ENCODE results near the gene LEP. TPM values are rescaled to one million over a fixed set of nuclear protein-coding genes. Genes with fewer than 3 reads are reported as not detected.
A peak's percentile ranks its signal among the peaks of the same experiment; 100 is the strongest.

LEP gene
- polyA plus RNA-seq, 1 experiment, result 0.05 TPM

DNA sequence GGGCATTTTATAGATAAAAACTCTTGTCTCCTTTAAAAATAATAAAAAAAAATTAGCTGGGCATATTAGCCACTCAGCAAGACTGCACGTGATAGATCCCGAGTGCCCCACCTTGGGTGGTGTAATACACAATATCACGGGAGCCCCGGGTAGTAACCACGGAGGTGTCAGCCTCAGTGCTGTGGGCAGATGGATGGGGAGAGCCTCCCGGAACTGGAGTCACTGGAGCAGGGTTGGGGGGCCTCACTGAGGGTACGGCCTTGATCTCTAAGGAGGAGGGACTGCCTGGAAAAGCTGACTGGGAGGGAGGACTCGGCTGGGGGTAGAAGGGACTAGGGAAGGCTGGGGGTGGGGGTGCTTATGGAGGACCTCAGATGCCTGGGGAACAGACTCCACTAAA, 12.6 kb downstream of the LEP start:
- DNase-seq (ENCODE audit: low read depth), result no peak
- ChIA-PET CTCF (no interaction called here), POLR2A (no interaction called here)
- no peak overlapping the region for H3K4me3 ChIP-seq (ENCODE audit: low read depth, low read length)
- peaks cover 9% of the 10 kb centered on the region for H3K27me3 ChIP-seq (ENCODE audit: control insufficient read depth, insufficient read depth, low read length)
- H3K36me3 ChIP-seq (ENCODE audit: control insufficient read depth, insufficient read depth, low read length), result no peaks in the 10 kb centered on the region
- TF ChIP-seq, protein P1, sequence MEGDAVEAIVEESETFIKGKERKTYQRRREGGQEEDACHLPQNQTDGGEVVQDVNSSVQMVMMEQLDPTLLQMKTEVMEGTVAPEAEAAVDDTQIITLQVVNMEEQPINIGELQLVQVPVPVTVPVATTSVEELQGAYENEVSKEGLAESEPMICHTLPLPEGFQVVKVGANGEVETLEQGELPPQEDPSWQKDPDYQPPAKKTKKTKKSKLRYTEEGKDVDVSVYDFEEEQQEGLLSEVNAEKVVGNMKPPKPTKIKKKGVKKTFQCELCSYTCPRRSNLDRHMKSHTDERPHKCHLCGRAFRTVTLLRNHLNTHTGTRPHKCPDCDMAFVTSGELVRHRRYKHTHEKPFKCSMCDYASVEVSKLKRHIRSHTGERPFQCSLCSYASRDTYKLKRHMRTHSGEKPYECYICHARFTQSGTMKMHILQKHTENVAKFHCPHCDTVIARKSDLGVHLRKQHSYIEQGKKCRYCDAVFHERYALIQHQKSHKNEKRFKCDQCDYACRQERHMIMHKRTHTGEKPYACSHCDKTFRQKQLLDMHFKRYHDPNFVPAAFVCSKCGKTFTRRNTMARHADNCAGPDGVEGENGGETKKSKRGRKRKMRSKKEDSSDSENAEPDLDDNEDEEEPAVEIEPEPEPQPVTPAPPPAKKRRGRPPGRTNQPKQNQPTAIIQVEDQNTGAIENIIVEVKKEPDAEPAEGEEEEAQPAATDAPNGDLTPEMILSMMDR (IDR thresholded peaks at IDR 0.05; ENCODE audit: insufficient read depth, low read depth, low read length), result no peak

DNA sequence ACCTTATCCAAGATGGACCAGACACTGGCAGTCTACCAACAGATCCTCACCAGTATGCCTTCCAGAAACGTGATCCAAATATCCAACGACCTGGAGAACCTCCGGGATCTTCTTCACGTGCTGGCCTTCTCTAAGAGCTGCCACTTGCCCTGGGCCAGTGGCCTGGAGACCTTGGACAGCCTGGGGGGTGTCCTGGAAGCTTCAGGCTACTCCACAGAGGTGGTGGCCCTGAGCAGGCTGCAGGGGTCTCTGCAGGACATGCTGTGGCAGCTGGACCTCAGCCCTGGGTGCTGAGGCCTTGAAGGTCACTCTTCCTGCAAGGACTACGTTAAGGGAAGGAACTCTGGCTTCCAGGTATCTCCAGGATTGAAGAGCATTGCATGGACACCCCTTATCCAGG, 13.4 kb downstream of the LEP start:
- Histone ChIP-seq H3K36me3 (ENCODE audit: control insufficient read depth, insufficient read depth, low read length) (no peaks in the 10 kb centered on the region), H3K27me3 (ENCODE audit: control insufficient read depth, insufficient read depth, low read length) (peaks cover 6% of the 10 kb centered on the region), H3K4me3 (ENCODE audit: low read depth, low read length) (no peak overlapping the region)
- ChIA-PET CTCF (interaction anchor here (1.7 kb wide), 1 partner anchor 9 kb away, joined by 5 read pairs; no protein-coding TSS in a partner anchor), POLR2A (no interaction called here)
- DNase-seq (ENCODE audit: low read depth), result no peak
- TF ChIP-seq, protein P1 (IDR thresholded peaks at IDR 0.05; ENCODE audit: insufficient read depth, low read depth, low read length), result no peak

DNA sequence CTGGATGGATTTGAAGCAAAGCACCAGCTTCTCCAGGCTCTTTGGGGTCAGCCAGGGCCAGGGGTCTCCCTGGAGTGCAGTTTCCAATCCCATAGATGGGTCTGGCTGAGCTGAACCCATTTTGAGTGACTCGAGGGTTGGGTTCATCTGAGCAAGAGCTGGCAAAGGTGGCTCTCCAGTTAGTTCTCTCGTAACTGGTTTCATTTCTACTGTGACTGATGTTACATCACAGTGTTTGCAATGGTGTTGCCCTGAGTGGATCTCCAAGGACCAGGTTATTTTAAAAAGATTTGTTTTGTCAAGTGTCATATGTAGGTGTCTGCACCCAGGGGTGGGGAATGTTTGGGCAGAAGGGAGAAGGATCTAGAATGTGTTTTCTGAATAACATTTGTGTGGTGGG, 14.2 kb downstream of the LEP start:
- peaks cover 4% of the 10 kb centered on the region for H3K27me3 ChIP-seq (ENCODE audit: control insufficient read depth, insufficient read depth, low read length)
- ChIA-PET POLR2A (no interaction called here), CTCF (interaction anchor here (1.4 to 1.7 kb wide), 2 partner anchors 8 to 9 kb away, joined by 5 read pairs; no protein-coding TSS in a partner anchor)
- DNase-seq (ENCODE audit: low read depth), result no peak
- no peaks in the 10 kb centered on the region for H3K36me3 ChIP-seq (ENCODE audit: control insufficient read depth, insufficient read depth, low read length)
- TF ChIP-seq, protein P1 (IDR thresholded peaks at IDR 0.05; ENCODE audit: insufficient read depth, low read depth, low read length), result no peak
- no peak overlapping the region for H3K4me3 ChIP-seq (ENCODE audit: low read depth, low read length)

DNA sequence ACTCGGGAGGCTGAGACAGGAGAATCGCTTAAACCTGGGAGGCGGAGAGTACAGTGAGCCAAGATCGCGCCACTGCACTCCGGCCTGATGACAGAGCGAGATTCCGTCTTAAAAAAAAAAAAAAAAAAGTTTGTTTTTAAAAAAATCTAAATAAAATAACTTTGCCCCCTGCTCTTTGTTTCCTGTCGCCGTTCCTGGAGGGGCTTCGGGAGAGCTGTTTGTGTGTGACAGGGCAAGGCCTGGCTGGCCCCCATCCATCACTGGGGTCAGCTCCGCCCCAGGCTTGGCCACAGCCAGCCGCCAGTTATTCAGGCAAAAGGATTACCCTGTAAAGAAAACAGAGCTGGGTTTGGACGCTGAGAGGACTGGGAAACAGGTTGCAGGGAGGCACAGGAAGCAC, 16.4 kb downstream of the LEP start:
- ChIA-PET POLR2A (no interaction called here), CTCF (interaction anchor here (1.3 kb wide), 1 partner anchor 40 kb away, joined by 3 read pairs; no protein-coding TSS in a partner anchor)
- Histone ChIP-seq H3K36me3 (ENCODE audit: control insufficient read depth, insufficient read depth, low read length) (no peaks in the 10 kb centered on the region), H3K27me3 (ENCODE audit: control insufficient read depth, insufficient read depth, low read length) (peaks cover 1% of the 10 kb centered on the region), H3K4me3 (ENCODE audit: low read depth, low read length) (no peak overlapping the region)
- DNase-seq (ENCODE audit: low read depth), result no peak
- TF ChIP-seq, protein P1 (IDR thresholded peaks at IDR 0.05; ENCODE audit: insufficient read depth, low read depth, low read length), result no peak

DNA sequence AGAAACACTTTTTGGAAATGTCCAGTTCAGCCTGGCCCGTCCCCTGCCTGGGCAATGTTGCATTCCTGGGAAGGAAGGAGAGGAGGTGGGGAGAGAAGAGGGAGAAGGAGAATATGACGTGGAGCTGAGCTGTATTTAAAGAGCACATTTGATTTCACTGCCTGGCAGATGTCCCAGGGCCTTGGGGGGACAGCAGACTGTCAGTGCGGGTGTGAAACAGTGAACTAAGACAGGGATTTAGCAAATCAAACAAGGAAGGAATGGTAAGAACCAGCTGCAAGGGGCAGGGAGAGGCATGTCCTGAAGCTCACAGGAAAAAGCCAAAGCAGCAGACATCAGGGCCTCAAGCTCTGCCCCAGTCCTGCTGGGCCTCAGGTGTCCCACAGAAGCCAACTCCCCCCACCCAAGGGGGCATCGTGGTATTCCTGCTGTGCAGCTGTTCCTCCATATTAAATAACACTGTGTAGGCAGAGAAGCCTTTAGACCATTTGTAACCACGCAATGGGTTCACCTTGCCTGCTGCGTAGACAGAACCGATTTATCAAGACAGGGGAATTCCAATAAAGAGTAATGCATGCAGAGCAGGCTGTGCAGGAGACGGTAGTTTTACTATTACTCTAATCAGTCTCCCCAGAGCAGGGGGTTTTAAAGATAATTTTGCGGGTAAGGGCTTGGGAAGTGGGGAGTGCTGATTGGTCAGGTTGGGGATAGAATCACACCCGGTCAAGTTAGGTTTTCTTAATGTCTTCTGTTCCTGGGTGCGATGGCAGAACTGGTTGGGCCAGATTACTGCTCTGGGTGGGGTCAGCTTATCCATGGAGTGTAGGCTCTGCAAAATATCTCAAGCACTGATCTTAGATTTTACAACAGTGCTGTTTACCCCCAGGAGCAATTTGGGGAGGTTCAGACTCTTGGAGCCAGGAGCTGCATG, 18.3 kb downstream of the LEP start:
- H3K4me3 ChIP-seq (ENCODE audit: low read depth, low read length), result no peak overlapping the region
- DNase-seq (ENCODE audit: low read depth), result peak; percentile 7
- no peaks in the 10 kb centered on the region for H3K36me3 ChIP-seq (ENCODE audit: control insufficient read depth, insufficient read depth, low read length)
- ChIA-PET CTCF (no interaction called here), POLR2A (no interaction called here)
- TF ChIP-seq, protein P1 (IDR thresholded peaks at IDR 0.05; ENCODE audit: insufficient read depth, low read depth, low read length), result no peak
- peaks cover 3% of the 10 kb centered on the region for H3K27me3 ChIP-seq (ENCODE audit: control insufficient read depth, insufficient read depth, low read length)
